ENCODE results near the gene SUN3.
A peak's percentile ranks its signal among the peaks of the same experiment; 100 is the strongest.

SUN3 gene

GRCh38 chr7:48042636-48043035 lies 13.7 kb upstream of the SUN3 start:
- no peak for TF ChIP-seq CTCF (IDR thresholded peaks at IDR 0.05; ENCODE audit: control insufficient read depth, extremely low read depth, insufficient read depth)
- H3K4me3 ChIP-seq (ENCODE audit: low read depth, low read length), result no peak overlapping the region
- DNase-seq (ENCODE audit: low read depth), result no peak

- no peak for TF ChIP-seq CTCF (IDR thresholded peaks at IDR 0.05; ENCODE audit: control insufficient read depth, extremely low read depth, insufficient read depth)
- DNase-seq (ENCODE audit: low read depth), result no peak
- H3K4me3 ChIP-seq (ENCODE audit: low read depth, low read length), result no peak overlapping the region
Measured at GRCh38 chr7:48042216-48042615, 13.3 kb upstream of the SUN3 start.

GRCh38 chr7:48041653-48041970 lies 12.7 kb upstream of the SUN3 start:
- H3K4me3 ChIP-seq (ENCODE audit: low read depth, low read length), result no peak overlapping the region
- TF ChIP-seq CTCF (IDR thresholded peaks at IDR 0.05; ENCODE audit: control insufficient read depth, extremely low read depth, insufficient read depth), result no peak
- no peak for DNase-seq (ENCODE audit: low read depth)

GRCh38 chr7:48040944-48041652 lies 12.2 kb upstream of the SUN3 start:
- no peak for DNase-seq (ENCODE audit: low read depth)
- no peak for TF ChIP-seq CTCF (IDR thresholded peaks at IDR 0.05; ENCODE audit: control insufficient read depth, extremely low read depth, insufficient read depth)
- H3K4me3 ChIP-seq (ENCODE audit: low read depth, low read length), result no peak overlapping the region

GRCh38 chr7:48038815-48039506 lies 10.1 kb upstream of the SUN3 start:
- no peak overlapping the region for H3K4me3 ChIP-seq (ENCODE audit: low read depth, low read length)
- no peak for DNase-seq (ENCODE audit: low read depth)
- TF ChIP-seq CTCF (IDR thresholded peaks at IDR 0.05; ENCODE audit: control insufficient read depth, extremely low read depth, insufficient read depth), result no peak

- TF ChIP-seq CTCF (IDR thresholded peaks at IDR 0.05; ENCODE audit: control insufficient read depth, extremely low read depth, insufficient read depth), result no peak
- H3K4me3 ChIP-seq (ENCODE audit: low read depth, low read length), result peak overlapping the region; percentile 32
- no peak for DNase-seq (ENCODE audit: low read depth)
Measured at GRCh38 chr7:48035967-48036478, 7.1 kb upstream of the SUN3 start.
